Urinary bladder (tissue), 4 donors: ENCODE data around the gene DISC1. TPM values are rescaled to one million over a fixed set of nuclear protein-coding genes. Genes with fewer than 3 reads are reported as not detected.

ENCODE experiments used
- DNase-seq: peaks from one replicate; pipeline ENCODE4 v3.0.0-alpha.2; 2015; ENCODE audit errors: extremely low spot score
- H3K27ac ChIP-seq: one replicate; pipeline ENCODE4 v1.5.1; 2013; ENCODE audit warnings: low read depth, mild to moderate bottlenecking, moderate library complexity
- H3K36me3 ChIP-seq: one replicate; pipeline ENCODE4 v1.6.1; 2013; ENCODE audit warnings: mild to moderate bottlenecking, moderate library complexity; ENCODE audit not compliant: insufficient read depth
- H3K4me1 ChIP-seq: one replicate; pipeline ENCODE4 v1.6.1; 2013; ENCODE audit warnings: mild to moderate bottlenecking, moderate library complexity; ENCODE audit not compliant: insufficient read depth
- H3K4me3 ChIP-seq: one replicate; pipeline ENCODE4 v1.5.1; 2013; ENCODE audit warnings: low read depth, low read length
- WGBS: extraction: QIAGEN DNeasy Blood & Tissue Kit; methylation state at CpG from one replicate; pipeline ENCODE4 v1.1.7; 2013; 5-methylcytosine and 5-hydroxymethylcytosine counted together
- polyA plus RNA-seq: library from polyadenylated mRNA; stranded (reverse); fragments of 200-250 nt; gene quantifications from one replicate; pipeline ENCODE4 v1.2.3, GENCODE V29; 2013
- total RNA-seq: library from RNA; depleted of rRNA; stranded (reverse); fragments of >200 nt; gene quantifications from one replicate; pipeline ENCODE4 v1.2.3, GENCODE V29; 2014
- donor health status: healthy with polysubstance abuse.
- donor health status: healthy.

Gene DISC1
- total and polyA plus RNA-seq, 2 donors, result 1.6 to 32.0 TPM

GRCh38 chr1:231814521-231814920 lies 187.9 kb downstream of the DISC1 start:
- 59% methylated on average over 4 of the region's 4 CpGs for WGBS
- no peak for DNase-seq
- Histone ChIP-seq H3K27ac (no peak overlapping the region), H3K36me3 (no peaks in the 10 kb centered on the region), H3K4me1 (peaks cover 3% of the 10 kb centered on the region), H3K4me3 (no peak overlapping the region)

- no peak for DNase-seq
- H3K27ac ChIP-seq, result no peak overlapping the region
- no peaks in the 10 kb centered on the region for H3K36me3 ChIP-seq
- peaks cover 3% of the 10 kb centered on the region for H3K4me1 ChIP-seq
- 97% methylated on average over 2 of the region's 2 CpGs for WGBS
- H3K4me3 ChIP-seq, result no peak overlapping the region
Observed at GRCh38 chr1:231817801-231818200, 191.2 kb downstream of the DISC1 start.

GRCh38 chr1:231818337-231818736 lies 191.7 kb downstream of the DISC1 start:
- H3K27ac ChIP-seq, result no peak overlapping the region
- WGBS, result 75% methylated on average over 6 of the region's 6 CpGs
- no peak overlapping the region for H3K4me3 ChIP-seq
- peaks cover 2% of the 10 kb centered on the region for H3K4me1 ChIP-seq
- no peak for DNase-seq
- no peaks in the 10 kb centered on the region for H3K36me3 ChIP-seq

- Histone ChIP-seq H3K27ac (no peak overlapping the region), H3K4me3 (no peak overlapping the region)
Observed at GRCh38 chr1:231821281-231821680, 194.7 kb downstream of the DISC1 start.

GRCh38 chr1:231822041-231822440 lies 195.5 kb downstream of the DISC1 start:
- Histone ChIP-seq H3K27ac (no peak overlapping the region), H3K4me3 (no peak overlapping the region), H3K4me1 (no peaks in the 10 kb centered on the region), H3K36me3 (no peaks in the 10 kb centered on the region)
- 95% methylated on average over 6 of the region's 6 CpGs for WGBS
- no peak for DNase-seq

More at GRCh38 chr1:231821281-231821680, 194.7 kb downstream of the DISC1 start:
- 69% methylated on average over 3 of the region's 3 CpGs for WGBS
- Histone ChIP-seq H3K36me3 (no peaks in the 10 kb centered on the region), H3K4me1 (no peaks in the 10 kb centered on the region)
- DNase-seq, result no peak

GRCh38 chr1:231826566-231826965 lies 200.0 kb downstream of the DISC1 start:
- no peaks in the 10 kb centered on the region for H3K36me3 ChIP-seq
- H3K4me1 ChIP-seq, result no peaks in the 10 kb centered on the region
- DNase-seq, result no peak
- no peak overlapping the region for H3K4me3 ChIP-seq
- no peak overlapping the region for H3K27ac ChIP-seq
- WGBS, result 93% methylated on average over 1 of the region's 1 CpG

- H3K36me3 ChIP-seq, result no peaks in the 10 kb centered on the region
- H3K27ac ChIP-seq, result no peak overlapping the region
- 64% methylated on average over 2 of the region's 2 CpGs for WGBS
- H3K4me3 ChIP-seq, result no peak overlapping the region
- DNase-seq, result no peak
- H3K4me1 ChIP-seq, result no peaks in the 10 kb centered on the region
Observed at GRCh38 chr1:231827337-231828105, 200.9 kb downstream of the DISC1 start.

- no peak for DNase-seq
- Histone ChIP-seq H3K4me1 (no peaks in the 10 kb centered on the region), H3K27ac (no peak overlapping the region), H3K4me3 (no peak overlapping the region), H3K36me3 (no peaks in the 10 kb centered on the region)
- 47% methylated on average over 5 of the region's 5 CpGs for WGBS
Observed at GRCh38 chr1:231828182-231828920, 201.8 kb downstream of the DISC1 start.

GRCh38 chr1:231829332-231829731 lies 202.7 kb downstream of the DISC1 start:
- H3K36me3 ChIP-seq, result no peaks in the 10 kb centered on the region
- WGBS, result 83% methylated on average over 9 of the region's 9 CpGs

GRCh38 chr1:231836227-231836893 lies 209.8 kb downstream of the DISC1 start:
- Histone ChIP-seq H3K27ac (no peak overlapping the region), H3K4me3 (no peak overlapping the region), H3K36me3 (no peaks in the 10 kb centered on the region), H3K4me1 (no peaks in the 10 kb centered on the region)
- WGBS, result 87% methylated on average over 14 of the region's 14 CpGs
- DNase-seq, result no peak

More at GRCh38 chr1:231829332-231829731, 202.7 kb downstream of the DISC1 start:
- no peak for DNase-seq
- no peak overlapping the region for H3K4me3 ChIP-seq
- no peaks in the 10 kb centered on the region for H3K4me1 ChIP-seq
- H3K27ac ChIP-seq, result no peak overlapping the region

- 86% methylated on average over 7 of the region's 7 CpGs for WGBS
- H3K36me3 ChIP-seq, result no peaks in the 10 kb centered on the region
- no peak overlapping the region for H3K4me3 ChIP-seq
- no peak overlapping the region for H3K27ac ChIP-seq
- no peaks in the 10 kb centered on the region for H3K4me1 ChIP-seq
- DNase-seq, result no peak
Observed at GRCh38 chr1:231838521-231838920, 211.9 kb downstream of the DISC1 start.

GRCh38 chr1:231839999-231840398 lies 213.4 kb downstream of the DISC1 start:
- WGBS, result 90% methylated on average over 2 of the region's 2 CpGs
- no peak for DNase-seq
- no peaks in the 10 kb centered on the region for H3K36me3 ChIP-seq
- no peaks in the 10 kb centered on the region for H3K4me1 ChIP-seq
- H3K4me3 ChIP-seq, result no peak overlapping the region
- H3K27ac ChIP-seq, result no peak overlapping the region

- Histone ChIP-seq H3K36me3 (no peaks in the 10 kb centered on the region), H3K4me1 (no peaks in the 10 kb centered on the region), H3K27ac (no peak overlapping the region), H3K4me3 (no peak overlapping the region)
- no peak for DNase-seq
- WGBS, result 78% methylated on average over 5 of the region's 5 CpGs
Observed at GRCh38 chr1:231841616-231842344, 215.2 kb downstream of the DISC1 start.
